GM19238 (cell line): Measurements from ENCODE around the gene EMC1.
"Not testable (repeated sequence)": the region's sequence is repeated elsewhere in the genome, so short reads cannot be mapped to it uniquely, and the experiment has no call there.

Experiments
- DNase-seq: peaks from one replicate; pipeline ENCODE4 v3.0.0; 2011; ENCODE audit warnings: low spot score; ENCODE audit not compliant: insufficient read length

Gene EMC1

GRCh38 chr1:19251305-19252196 lies at the start of gene EMC1, which contains the start of gene MRTO4:
Gene EMC1, minus strand, starts transcription at chr1:19251524. Its CDS starts 15 bp downstream, at chr1:19251509.
Gene MRTO4, plus strand, starts transcription at chr1:19251805. Its CDS starts 31 bp downstream, at chr1:19251836.
- peak; percentile 91 for DNase-seq

GRCh38 chr1:19300211-19300610 lies 48.9 kb upstream of the EMC1 start:
- no peak for DNase-seq

GRCh38 chr1:19294638-19295037 lies 43.3 kb upstream of the EMC1 start:
- DNase-seq = no peak

GRCh38 chr1:19289244-19289643 lies 37.9 kb upstream of the EMC1 start:
- DNase-seq = no peak

GRCh38 chr1:19288324-19289241 lies 37.3 kb upstream of the EMC1 start, which contains the start of gene AKR7A3:
Gene AKR7A3, minus strand, starts transcription at chr1:19288770. Its CDS starts 61 bp downstream, at chr1:19288709.
- DNase-seq = not testable (repeated sequence)

GRCh38 chr1:19287436-19288185 lies 36.3 kb upstream of the EMC1 start:
- no peak for DNase-seq

GRCh38 chr1:19285807-19286206 lies 34.5 kb upstream of the EMC1 start:
- DNase-seq = not testable (repeated sequence)

GRCh38 chr1:19285366-19285765 lies 34.0 kb upstream of the EMC1 start:
- not testable (repeated sequence) for DNase-seq

GRCh38 chr1:19284881-19285280 lies 33.6 kb upstream of the EMC1 start:
- no peak for DNase-seq

- DNase-seq = no peak
These were observed 32.6 kb upstream of the EMC1 start for GRCh38 chr1:19283891-19284290.

GRCh38 chr1:19274636-19275035 lies 23.3 kb upstream of the EMC1 start:
- DNase-seq = no peak

GRCh38 chr1:19273844-19274531 lies 22.7 kb upstream of the EMC1 start:
- not testable (repeated sequence) for DNase-seq

GRCh38 chr1:19273106-19273843 lies 22.0 kb upstream of the EMC1 start:
- no peak for DNase-seq

- DNase-seq = no peak
These were observed 20.7 kb upstream of the EMC1 start for GRCh38 chr1:19272064-19272463.

- DNase-seq = not testable (repeated sequence)
These were observed 19.0 kb upstream of the EMC1 start for GRCh38 chr1:19270343-19270730.

GRCh38 chr1:19269427-19270342 lies 18.4 kb upstream of the EMC1 start:
- not testable (repeated sequence) for DNase-seq

GRCh38 chr1:19268445-19268844 lies 17.1 kb upstream of the EMC1 start:
- DNase-seq = no peak

- no peak for DNase-seq
These were observed 11.4 kb upstream of the EMC1 start for GRCh38 chr1:19262744-19263143.

- DNase-seq = no peak
These were observed 10.7 kb upstream of the EMC1 start for GRCh38 chr1:19262047-19262446.
